GM12864 (cell line): Measurements from ENCODE around the gene CLDN16.
A peak's percentile ranks its signal among the peaks of the same experiment; 100 is the strongest.

Experiments
- DNase-seq: peaks from one replicate; pipeline ENCODE4 v3.0.0-alpha.2; 2011; ENCODE audit warnings: low read depth
- H3K4me3 ChIP-seq: 2 replicates; pipeline ENCODE4 v1.5.1; 2011; ENCODE audit warnings: mild to moderate bottlenecking, low read depth, low read length, control low read depth
- TF ChIP-seq, protein P1 (sequence below): IDR thresholded peaks from 2 replicates; pipeline ENCODE4 v1.5.1; 2011; ENCODE audit warnings: low read depth, mild to moderate bottlenecking, moderate library complexity, low read length, control low read depth, inconsistent platforms; ENCODE audit errors: missing control alignments

The CLDN16 gene

DNA sequence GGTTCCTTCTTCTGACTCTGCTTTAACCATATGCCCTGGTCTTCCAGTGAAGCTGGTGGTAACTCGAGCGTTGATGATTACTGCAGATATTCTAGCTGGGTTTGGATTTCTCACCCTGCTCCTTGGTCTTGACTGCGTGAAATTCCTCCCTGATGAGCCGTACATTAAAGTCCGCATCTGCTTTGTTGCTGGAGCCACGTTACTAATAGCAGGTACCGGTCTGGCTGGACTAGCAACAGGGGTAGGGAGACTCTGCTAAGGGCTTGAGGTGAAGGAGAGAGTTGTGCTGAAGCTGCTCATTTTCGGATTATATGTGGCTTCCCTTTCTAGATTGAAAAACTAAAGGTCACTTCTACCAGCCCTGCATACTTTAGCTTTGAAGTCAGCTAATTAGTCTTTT is 16.8 kb downstream of the CLDN16 start:
- TF ChIP-seq, protein P1, sequence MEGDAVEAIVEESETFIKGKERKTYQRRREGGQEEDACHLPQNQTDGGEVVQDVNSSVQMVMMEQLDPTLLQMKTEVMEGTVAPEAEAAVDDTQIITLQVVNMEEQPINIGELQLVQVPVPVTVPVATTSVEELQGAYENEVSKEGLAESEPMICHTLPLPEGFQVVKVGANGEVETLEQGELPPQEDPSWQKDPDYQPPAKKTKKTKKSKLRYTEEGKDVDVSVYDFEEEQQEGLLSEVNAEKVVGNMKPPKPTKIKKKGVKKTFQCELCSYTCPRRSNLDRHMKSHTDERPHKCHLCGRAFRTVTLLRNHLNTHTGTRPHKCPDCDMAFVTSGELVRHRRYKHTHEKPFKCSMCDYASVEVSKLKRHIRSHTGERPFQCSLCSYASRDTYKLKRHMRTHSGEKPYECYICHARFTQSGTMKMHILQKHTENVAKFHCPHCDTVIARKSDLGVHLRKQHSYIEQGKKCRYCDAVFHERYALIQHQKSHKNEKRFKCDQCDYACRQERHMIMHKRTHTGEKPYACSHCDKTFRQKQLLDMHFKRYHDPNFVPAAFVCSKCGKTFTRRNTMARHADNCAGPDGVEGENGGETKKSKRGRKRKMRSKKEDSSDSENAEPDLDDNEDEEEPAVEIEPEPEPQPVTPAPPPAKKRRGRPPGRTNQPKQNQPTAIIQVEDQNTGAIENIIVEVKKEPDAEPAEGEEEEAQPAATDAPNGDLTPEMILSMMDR = no peak
- no peak for DNase-seq
- H3K4me3 ChIP-seq = no peak overlapping the region

DNA sequence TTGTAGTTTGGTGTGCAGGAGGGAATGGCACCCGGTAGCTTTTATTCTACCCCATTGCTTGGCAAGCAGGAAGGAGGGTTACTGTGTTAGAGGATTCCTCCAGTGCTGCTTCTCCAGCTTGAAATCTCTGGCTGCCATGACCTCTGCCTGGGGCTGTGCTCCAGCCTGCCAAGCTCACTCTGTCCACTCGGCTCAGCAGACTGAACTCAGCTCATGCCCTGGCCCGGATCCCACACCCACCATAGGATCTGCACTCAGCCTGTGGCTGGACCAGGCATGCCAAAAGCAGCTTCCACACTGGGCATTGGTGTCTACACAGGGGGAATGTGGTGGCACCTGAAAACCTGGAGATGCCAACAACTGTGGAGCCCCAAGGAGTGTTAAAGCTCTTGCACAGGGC is 26.3 kb downstream of the CLDN16 start:
- no peak for DNase-seq
- H3K4me3 ChIP-seq = no peak overlapping the region
- TF ChIP-seq, protein P1 = no peak

DNA sequence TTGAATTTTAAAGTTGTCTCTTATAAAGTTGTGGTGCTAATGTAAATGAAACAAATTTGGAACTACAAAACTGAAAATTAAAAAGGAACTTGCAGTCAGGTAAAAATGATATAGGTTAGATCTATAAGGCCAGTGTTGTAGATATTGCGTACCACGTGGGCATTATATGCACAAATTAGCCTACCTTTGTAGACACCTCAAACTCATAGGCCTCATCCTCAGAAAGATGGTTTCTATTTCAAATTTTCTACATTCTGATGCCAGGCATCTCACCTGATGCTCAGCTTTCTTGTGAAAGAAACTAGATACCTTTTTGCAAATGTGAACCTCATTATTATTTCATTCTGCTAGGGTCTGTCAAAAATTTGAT is 36.1 kb downstream of the CLDN16 start:
- no peak overlapping the region for H3K4me3 ChIP-seq
- TF ChIP-seq, protein P1 = no peak
- no peak for DNase-seq

DNA sequence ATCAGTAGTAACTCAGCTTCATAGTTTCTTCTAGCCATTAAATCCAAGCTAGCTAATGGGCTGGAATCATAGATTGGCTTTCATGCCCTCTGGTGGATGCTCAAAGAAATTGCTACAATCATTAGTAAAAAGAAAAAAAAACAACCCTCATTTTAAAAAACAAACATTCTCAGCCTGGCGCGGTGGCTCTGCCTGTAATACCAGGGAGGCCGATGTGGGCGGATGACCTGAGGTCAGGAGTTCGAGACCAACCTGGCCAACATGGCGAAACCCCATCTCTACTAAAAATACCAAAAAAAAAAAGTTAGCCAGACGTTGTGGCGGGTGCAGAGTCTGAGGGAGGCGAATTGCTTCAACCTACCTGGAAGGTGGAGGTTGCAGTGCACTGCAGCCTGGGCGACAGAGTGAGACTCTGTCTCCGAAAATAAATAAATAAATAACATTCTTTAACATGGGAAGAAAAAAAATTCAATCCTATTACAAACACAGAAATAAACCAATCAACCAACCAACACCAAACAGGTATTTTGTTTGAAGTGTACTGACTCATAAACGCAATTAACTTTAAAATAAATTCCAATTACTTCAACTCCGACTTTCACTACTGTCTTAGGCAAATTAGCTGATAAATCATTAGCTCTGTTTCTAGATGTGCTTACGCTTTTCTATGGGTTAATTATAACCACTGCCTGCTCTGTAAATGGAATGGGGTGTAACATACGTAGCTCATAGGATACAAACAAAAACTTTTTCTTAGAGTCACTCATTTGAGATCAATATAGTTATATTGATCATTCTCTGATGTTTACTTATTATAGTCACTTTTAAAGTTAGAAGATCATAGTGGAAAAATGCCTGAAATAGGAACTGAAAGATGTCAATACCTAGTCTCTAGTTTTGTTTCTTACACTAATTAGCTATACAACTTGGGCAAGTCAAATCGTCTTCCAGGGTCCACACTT is 36.8 kb downstream of the CLDN16 start:
- H3K4me3 ChIP-seq = no peak overlapping the region
- TF ChIP-seq, protein P1 = peak; percentile 69
- peak; percentile 38 for DNase-seq

DNA sequence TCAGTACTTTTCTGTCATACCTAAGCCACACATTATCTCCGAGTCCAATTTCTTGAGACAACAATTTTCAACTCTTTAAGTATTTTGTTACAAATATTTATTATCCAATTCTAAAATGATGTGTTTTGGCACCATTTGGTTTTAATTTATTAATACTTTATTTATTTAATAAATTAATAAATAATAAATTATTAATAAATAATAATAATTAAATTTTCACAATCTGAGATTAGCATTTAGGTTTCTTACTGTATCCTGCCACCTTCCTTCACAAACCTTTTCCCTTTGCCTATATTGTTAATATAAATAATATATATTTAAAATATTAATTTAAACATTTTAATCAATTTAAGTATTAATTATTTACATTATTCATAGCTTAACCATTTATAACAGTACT is 37.9 kb downstream of the CLDN16 start:
- TF ChIP-seq, protein P1 = no peak
- H3K4me3 ChIP-seq = no peak overlapping the region
- DNase-seq = no peak

DNA sequence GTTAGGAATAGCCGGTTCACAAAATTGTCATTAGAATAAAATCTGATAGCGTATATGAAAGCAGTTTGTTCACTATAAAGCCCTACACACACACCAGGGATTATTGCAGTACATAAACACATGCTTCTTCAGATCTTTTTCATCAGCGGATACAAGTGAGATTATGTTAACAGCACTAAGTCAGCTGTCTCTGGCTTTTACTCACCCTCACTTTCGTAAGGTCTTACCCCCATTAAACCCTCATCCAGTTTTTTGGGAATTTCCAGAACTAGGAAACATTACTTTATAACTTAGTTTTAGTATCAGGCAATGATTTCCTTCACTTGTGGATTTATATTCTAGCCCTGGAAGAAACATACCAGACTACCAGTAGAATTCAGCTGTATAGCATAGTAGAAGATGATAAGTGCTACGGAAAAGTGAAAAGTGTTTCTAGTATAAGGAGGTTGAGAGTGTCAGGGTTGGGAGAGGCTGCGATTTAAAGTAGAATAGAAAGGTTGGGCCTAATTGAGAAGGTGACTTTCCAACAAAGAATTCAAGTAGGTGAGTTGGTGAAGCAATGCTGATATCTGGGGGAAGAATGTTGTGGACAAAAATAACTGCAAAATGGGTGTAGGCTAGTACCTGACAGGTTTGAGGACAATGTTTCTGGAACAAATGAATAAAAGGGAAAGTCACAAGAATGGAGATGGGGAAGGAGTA is 39.0 kb downstream of the CLDN16 start:
- no peak for DNase-seq
- no peak overlapping the region for H3K4me3 ChIP-seq
- TF ChIP-seq, protein P1 = no peak
